Esophagus squamous epithelium (tissue), 5 donors: Measurements from ENCODE around the gene UTP14A. TPM values are rescaled to one million over a fixed set of nuclear protein-coding genes. Genes with fewer than 3 reads are reported as not detected.
A peak's percentile ranks its signal among the peaks of the same experiment; 100 is the strongest.

Source experiments
- DNase-seq: peaks from one replicate; lab custom pipeline; 2025; lab: John Stamatoyannopoulos, UW
- H3K27ac ChIP-seq, 4 donors: fragments of 200-600 bp; sonication (generic); one replicate each; pipeline ENCODE4 v1.5.1; 2016 to 2019; ENCODE audit warnings: mild to moderate bottlenecking in 1 of 4
- H3K27me3 ChIP-seq, 4 donors: fragments of 200-600 bp; sonication (generic); 1 replicate in 3 of 4; 2 replicates in 1 of 4; pipeline versions ENCODE4 v1.5.1 to v1.6.0; 2017 to 2021; ENCODE audit warnings: antibody characterized with exemption in 1 of 4
- H3K36me3 ChIP-seq, 3 donors: fragments of 200-600 bp; sonication (generic); one replicate each; pipeline ENCODE4 v1.5.1; 2016 to 2019
- H3K4me1 ChIP-seq, 3 donors: fragments of 200-600 bp; sonication (generic); one replicate each; pipeline ENCODE4 v1.5.1; 2017 to 2019
- H3K4me3 ChIP-seq, 4 donors: fragments of 200-600 bp; sonication (generic); 1 replicate in 3 of 4; 2 replicates in 1 of 4; pipeline ENCODE4 v1.5.1; 2016 to 2019; ENCODE audit warnings: mild to moderate bottlenecking in 2 of 4, moderate library complexity in 1 of 4
- H3K9me3 ChIP-seq, 3 donors: fragments of 200-600 bp; sonication (generic); one replicate each; pipeline ENCODE4 v1.5.1; 2016 to 2019
- POLR2A ChIP-seq, 4 donors: fragments of 450-650 bp; IDR thresholded peaks; one replicate each; pipeline ENCODE4 v1.6.1; 2017; ENCODE audit warnings: antibody characterized with exemption in 4 of 4, mild to moderate bottlenecking in 4 of 4, moderate library complexity in 3 of 4
- WGBS, 2 donors: methylation state at CpG; one replicate each; pipeline ENCODE4 v1.1.5; 2018; 5-methylcytosine and 5-hydroxymethylcytosine counted together
- intact Hi-C: fragments of 100-400 bp; cut with DNase I; formaldehyde crosslinking; loops from one replicate; pipeline ENCODE4 v1.15.0; 2022
- total RNA-seq, 4 donors: library from RNA; depleted of rRNA; stranded (reverse); fragments of >200 nt; gene quantifications; one replicate each; pipeline ENCODE4 v1.1.0, GENCODE V29; 2016
- TF ChIP-seq, protein P1 (sequence below), 6 experiments: fragments of 450-650 bp in 4 of 6; fragments of 200-600 bp in 2 of 6; sonication (generic) in 2 of 6; IDR thresholded peaks; one replicate each; pipeline ENCODE4 v1.5.1; 2016 to 2019; ENCODE audit warnings: antibody characterized with exemption in 6 of 6, mild to moderate bottlenecking in 4 of 6, moderate library complexity in 4 of 6
- donor health status: DM: yes; HTN: yes; CAD: no.

The UTP14A gene
- total RNA-seq, 4 donors from 2014 or later: 14.4 to 25.2 (median 19.5) TPM

DNA sequence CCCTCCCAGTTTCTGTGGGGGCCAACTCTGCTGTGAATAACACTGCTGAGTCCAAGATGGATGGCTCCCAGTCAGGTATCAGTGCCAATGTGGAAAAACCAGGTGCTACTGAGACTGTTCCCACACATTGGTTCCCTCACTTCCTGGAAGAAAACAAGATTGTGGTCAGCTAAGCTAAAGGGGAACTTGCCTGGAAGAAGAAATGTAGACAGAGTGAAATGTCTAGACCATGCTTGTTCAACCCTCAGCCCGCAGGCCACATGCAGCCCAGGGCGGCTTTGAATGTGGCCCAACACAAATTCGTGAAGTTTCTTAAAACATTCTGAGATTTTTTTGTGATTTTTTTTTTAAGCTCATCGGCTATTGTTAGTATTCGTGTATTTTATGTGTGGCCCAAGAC, 28.6 kb upstream of the UTP14A start:
- DNase-seq: no peak
- H3K27ac ChIP-seq: no peak overlapping the region

DNA sequence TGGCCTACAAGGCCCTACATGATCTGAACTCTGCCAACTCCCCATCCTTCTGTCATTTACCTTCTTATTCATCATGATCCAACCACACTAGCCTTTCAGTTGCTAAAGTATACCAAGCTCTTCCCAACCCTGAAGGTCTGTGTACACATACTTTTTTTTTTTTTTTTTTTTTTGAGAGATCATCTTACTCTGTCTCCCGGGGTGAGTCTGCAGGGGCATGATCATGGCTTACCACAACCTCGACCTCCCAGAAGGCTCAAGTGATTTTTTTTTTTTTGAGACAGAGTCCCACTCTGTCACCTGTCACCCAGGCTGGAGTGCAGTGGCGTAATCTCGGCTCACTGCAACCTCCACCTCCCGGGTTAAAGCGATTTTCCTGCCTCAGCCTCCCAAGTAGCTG, 5.9 kb upstream of the UTP14A start:
- Histone ChIP-seq H3K27me3 (no peaks in the 10 kb centered on the region), H3K27ac (no peak overlapping the region), H3K9me3 (no peaks in the 10 kb centered on the region), H3K36me3 (no peaks in the 10 kb centered on the region), H3K4me1 (no peaks in the 10 kb centered on the region), H3K4me3 (no peak overlapping the region)
- TF ChIP-seq, protein P1, sequence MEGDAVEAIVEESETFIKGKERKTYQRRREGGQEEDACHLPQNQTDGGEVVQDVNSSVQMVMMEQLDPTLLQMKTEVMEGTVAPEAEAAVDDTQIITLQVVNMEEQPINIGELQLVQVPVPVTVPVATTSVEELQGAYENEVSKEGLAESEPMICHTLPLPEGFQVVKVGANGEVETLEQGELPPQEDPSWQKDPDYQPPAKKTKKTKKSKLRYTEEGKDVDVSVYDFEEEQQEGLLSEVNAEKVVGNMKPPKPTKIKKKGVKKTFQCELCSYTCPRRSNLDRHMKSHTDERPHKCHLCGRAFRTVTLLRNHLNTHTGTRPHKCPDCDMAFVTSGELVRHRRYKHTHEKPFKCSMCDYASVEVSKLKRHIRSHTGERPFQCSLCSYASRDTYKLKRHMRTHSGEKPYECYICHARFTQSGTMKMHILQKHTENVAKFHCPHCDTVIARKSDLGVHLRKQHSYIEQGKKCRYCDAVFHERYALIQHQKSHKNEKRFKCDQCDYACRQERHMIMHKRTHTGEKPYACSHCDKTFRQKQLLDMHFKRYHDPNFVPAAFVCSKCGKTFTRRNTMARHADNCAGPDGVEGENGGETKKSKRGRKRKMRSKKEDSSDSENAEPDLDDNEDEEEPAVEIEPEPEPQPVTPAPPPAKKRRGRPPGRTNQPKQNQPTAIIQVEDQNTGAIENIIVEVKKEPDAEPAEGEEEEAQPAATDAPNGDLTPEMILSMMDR (IDR thresholded peaks at IDR 0.05): no peak
- no peak for TF ChIP-seq POLR2A (IDR thresholded peaks at IDR 0.05)
- WGBS, 2 donors: 100% methylated on average over 2 of the region's 6 CpGs; no CpG with 5 or more reads in 1 of the 2 donors
- DNase-seq: no peak
- intact Hi-C loops: no loop called here

More for the DNA sequence above, 28.6 kb upstream of the UTP14A start:
- no peak for TF ChIP-seq POLR2A (IDR thresholded peaks at IDR 0.05)
- TF ChIP-seq, protein P1 (IDR thresholded peaks at IDR 0.05): no peak
- no peaks in the 10 kb centered on the region for H3K36me3 ChIP-seq
- no peak overlapping the region for H3K4me3 ChIP-seq
- intact Hi-C loops: no loop called here
- no peaks in the 10 kb centered on the region for H3K9me3 ChIP-seq
- no peaks in the 10 kb centered on the region for H3K27me3 ChIP-seq
- H3K4me1 ChIP-seq: no peaks in the 10 kb centered on the region
- WGBS, 2 donors: 85 to 90% methylated on average over 5 of the region's 5 CpGs

DNA sequence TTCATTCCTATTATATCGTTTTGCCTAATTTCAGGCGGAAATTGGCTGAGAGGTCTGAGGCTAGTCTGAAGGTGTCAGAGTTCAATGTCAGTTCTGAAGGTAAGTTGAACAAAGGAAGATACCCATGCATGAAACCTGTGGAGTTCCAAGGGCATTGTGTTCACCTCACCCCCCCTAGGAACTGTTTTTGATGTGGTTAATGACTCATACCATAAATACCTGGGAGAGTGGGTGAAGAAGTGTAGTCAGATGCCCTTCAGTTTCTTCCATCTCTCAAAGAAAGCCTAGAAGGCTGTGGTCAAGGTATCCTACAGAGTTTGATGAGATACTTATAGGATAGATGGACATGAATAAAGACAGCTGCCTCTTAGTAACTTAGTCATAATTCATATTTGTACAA, 2.7 kb downstream of the UTP14A start:
- WGBS, 2 donors: 80 to 83% methylated on average over 1 to 2 of the region's 2 CpGs
- TF ChIP-seq, protein P1 (IDR thresholded peaks at IDR 0.05): no peak
- TF ChIP-seq POLR2A (IDR thresholded peaks at IDR 0.05): no peak
- peaks cover 0 to 59% (median 3%) of the 10 kb centered on the region in 3 donors for H3K36me3 ChIP-seq
- H3K4me1 ChIP-seq: peaks cover 4 to 9% (median 4%) of the 10 kb centered on the region in 3 donors
- DNase-seq: no peak
- intact Hi-C loops: no loop called here
- H3K27ac ChIP-seq: no peak overlapping the region
- no peaks in the 10 kb centered on the region for H3K27me3 ChIP-seq
- H3K4me3 ChIP-seq: no peak overlapping the region
- no peaks in the 10 kb centered on the region for H3K9me3 ChIP-seq

DNA sequence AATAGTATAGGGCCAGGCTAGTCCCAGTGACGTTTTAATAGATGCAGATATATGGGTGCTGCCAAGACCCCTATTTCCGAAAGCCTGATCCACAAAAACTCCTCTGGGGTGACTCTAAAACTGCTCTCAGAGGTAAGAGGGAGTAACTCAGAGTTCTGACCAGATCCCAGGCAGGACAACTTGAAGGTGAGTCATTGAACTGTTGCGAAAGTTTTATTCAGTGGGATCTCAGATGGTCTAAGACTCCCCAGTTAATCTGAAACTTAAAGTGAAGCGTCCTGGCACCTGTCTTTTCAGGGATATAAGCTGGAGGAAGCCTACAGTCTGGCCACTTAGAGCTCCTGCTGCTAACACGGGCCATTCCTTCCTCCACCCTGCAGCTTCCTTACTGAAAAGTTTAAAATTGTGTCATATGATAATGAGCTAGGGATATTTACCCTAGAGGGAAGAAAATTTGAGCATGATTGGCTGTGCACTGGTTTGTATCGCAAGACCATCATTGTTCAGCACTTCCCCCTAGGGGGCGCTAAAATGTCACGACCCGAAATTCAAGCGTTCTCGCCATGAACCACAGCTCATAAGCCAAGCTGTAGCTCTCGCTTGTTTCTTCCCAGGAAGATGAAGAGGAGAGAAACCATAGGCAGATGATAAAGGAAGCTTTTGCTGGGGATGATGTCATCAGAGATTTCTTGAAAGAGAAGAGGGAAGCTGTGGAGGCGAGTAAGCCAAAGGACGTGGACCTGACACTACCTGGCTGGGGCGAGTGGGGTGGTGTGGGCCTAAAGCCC, 19.5 kb downstream of the UTP14A start:
- Histone ChIP-seq H3K9me3 (no peaks in the 10 kb centered on the region), H3K27me3 (no peaks in the 10 kb centered on the region), H3K4me3 (no peak overlapping the region), H3K36me3 (peaks cover 0 to 65% (median 0%) of the 10 kb centered on the region in 3 donors), H3K4me1 (peaks cover 0 to 6% (median 0%) of the 10 kb centered on the region in 3 donors), H3K27ac (peak overlapping the region in 2 of 4 donors; percentile 25 to 37)
- intact Hi-C loops: loop anchor here (10.0 kb wide), 2 partner anchors 99 to 139 kb away; no protein-coding TSS in a partner anchor
- no peak for TF ChIP-seq POLR2A (IDR thresholded peaks at IDR 0.05)
- TF ChIP-seq, protein P1 (IDR thresholded peaks at IDR 0.05): peak; percentile 25 to 69 (median 64)
- DNase-seq: no peak
- WGBS, 2 donors: 21 to 43% methylated on average over 12 to 13 of the region's 15 CpGs

DNA sequence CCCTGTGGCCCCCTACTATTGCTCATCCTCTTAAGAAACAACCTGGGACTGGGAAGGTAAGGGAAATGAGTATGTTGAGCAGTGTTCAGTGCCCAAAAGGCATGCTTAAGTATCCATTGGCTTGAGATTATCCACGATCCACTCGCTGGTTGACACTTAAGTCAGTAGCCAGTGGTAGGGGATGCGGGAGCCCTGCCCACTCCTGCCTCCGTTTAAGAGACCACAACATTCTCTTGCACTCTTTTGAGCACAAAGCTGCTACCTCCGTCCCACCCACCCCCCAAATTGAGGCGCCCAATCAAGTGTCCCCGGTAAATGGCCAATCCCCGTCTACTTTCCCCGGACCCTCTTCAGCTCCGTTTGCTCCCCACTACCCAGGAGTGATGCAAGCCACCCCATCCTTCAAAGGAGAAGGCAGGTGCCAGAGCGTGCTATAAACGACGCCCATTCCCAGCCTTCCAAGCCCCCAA, 25.0 kb downstream of the UTP14A start:
- intact Hi-C loops: no loop called here
- peaks cover 0 to 5% (median 0%) of the 10 kb centered on the region in 3 donors for H3K4me1 ChIP-seq
- no peaks in the 10 kb centered on the region for H3K9me3 ChIP-seq
- TF ChIP-seq, protein P1 (IDR thresholded peaks at IDR 0.05): no peak
- no peak for TF ChIP-seq POLR2A (IDR thresholded peaks at IDR 0.05)
- H3K27me3 ChIP-seq: no peaks in the 10 kb centered on the region
- no peak for DNase-seq
- peak overlapping the region; percentile 45 to 70 (median 60) for H3K4me3 ChIP-seq
- H3K36me3 ChIP-seq: peaks cover 0 to 31% (median 0%) of the 10 kb centered on the region in 3 donors
- 27% methylated on average over 10 of the region's 13 CpGs; no CpG with 5 or more reads in 1 of the 2 donors for WGBS, 2 donors
- peak overlapping the region; percentile 75 to 91 (median 88) for H3K27ac ChIP-seq
